ENCODE measurements around the gene RXRB. TPM values are rescaled to one million over a fixed set of nuclear protein-coding genes. Genes with fewer than 3 reads are reported as not detected.

The RXRB gene
- total and polyA plus RNA-seq, 2 of the 13 experiments (the other 11 are each of a cell fraction or from before 2014, with no cell fraction given), result 26.7 to 55.7 TPM

GRCh38 chr6:33161354-33162331 lies 38.8 kb downstream of the RXRB start (continued):
- TF ChIP-seq PATZ1 (CRISPR knock-in tag; IDR thresholded peaks at IDR 0.05), result peak; percentile 38; the same call in 1 of the 2 replicates
- no peak for TF ChIP-seq REL (CRISPR knock-in tag; conservative IDR thresholded peaks at IDR 0.05)
- TF ChIP-seq HNF1B (CRISPR knock-in tag; IDR thresholded peaks at IDR 0.05), result peak; percentile 11; the same call in 1 of the 2 replicates
- peak; percentile 86; the same call in 1 of the 2 replicates for TF ChIP-seq KDM3A (CRISPR knock-in tag; IDR thresholded peaks at IDR 0.05; ENCODE audit: low read depth)
- TF ChIP-seq KAT2B (IDR thresholded peaks at IDR 0.05; ENCODE audit: borderline replicate concordance, low read depth, low read length), result no peak
- TF ChIP-seq RFXAP (CRISPR knock-in tag; IDR thresholded peaks at IDR 0.05; ENCODE audit: borderline replicate concordance), result no peak
- TF ChIP-seq NFAT5 (CRISPR knock-in tag; IDR thresholded peaks at IDR 0.05), result 0 out of 2 replicates have a peak, but pooled peaks have one; percentile 18
- TF ChIP-seq DNMT1 (CRISPR knock-in tag; IDR thresholded peaks at IDR 0.05), result no peak
- no peak for TF ChIP-seq RORA (CRISPR knock-in tag; IDR thresholded peaks at IDR 0.05)
- no peak for TF ChIP-seq ZNF878 (CRISPR knock-in tag; IDR thresholded peaks at IDR 0.05)
- TF ChIP-seq ZNF572 (CRISPR knock-in tag; IDR thresholded peaks at IDR 0.05), result no peak
- TF ChIP-seq AGO1 (IDR thresholded peaks at IDR 0.05; ENCODE audit: low read depth, low read length, poor library complexity, severe bottlenecking), result peak; percentile 83
- TF ChIP-seq MXD1 (CRISPR knock-in tag; IDR thresholded peaks at IDR 0.05), result peak; percentile 67; the same call in 1 of the 2 replicates
- TF ChIP-seq ZNF790 (CRISPR knock-in tag; IDR thresholded peaks at IDR 0.05; ENCODE audit: borderline replicate concordance), result 0 out of 2 replicates have a peak, but pooled peaks have one; percentile 86
- no peak; the same call in 1 of the 2 replicates for TF ChIP-seq HNF4A (CRISPR knock-in tag; IDR thresholded peaks at IDR 0.05)
- no peak for TF ChIP-seq AKAP8 (CRISPR knock-in tag; IDR thresholded peaks at IDR 0.05)
- TF ChIP-seq MLX (CRISPR knock-in tag; IDR thresholded peaks at IDR 0.05), result no peak
- TF ChIP-seq ZNF747 (CRISPR knock-in tag; IDR thresholded peaks at IDR 0.05; ENCODE audit: borderline replicate concordance), result no peak
